TTC549 (cell line): ENCODE measurements around the gene PPP1R14B.

Experiments
- FAIRE-seq: peaks from 2 replicates; lab custom pipeline; 2012; peaks lifted over from hg19 to GRCh38; lab: Jason Lieb, UNC

The PPP1R14B gene

DNA sequence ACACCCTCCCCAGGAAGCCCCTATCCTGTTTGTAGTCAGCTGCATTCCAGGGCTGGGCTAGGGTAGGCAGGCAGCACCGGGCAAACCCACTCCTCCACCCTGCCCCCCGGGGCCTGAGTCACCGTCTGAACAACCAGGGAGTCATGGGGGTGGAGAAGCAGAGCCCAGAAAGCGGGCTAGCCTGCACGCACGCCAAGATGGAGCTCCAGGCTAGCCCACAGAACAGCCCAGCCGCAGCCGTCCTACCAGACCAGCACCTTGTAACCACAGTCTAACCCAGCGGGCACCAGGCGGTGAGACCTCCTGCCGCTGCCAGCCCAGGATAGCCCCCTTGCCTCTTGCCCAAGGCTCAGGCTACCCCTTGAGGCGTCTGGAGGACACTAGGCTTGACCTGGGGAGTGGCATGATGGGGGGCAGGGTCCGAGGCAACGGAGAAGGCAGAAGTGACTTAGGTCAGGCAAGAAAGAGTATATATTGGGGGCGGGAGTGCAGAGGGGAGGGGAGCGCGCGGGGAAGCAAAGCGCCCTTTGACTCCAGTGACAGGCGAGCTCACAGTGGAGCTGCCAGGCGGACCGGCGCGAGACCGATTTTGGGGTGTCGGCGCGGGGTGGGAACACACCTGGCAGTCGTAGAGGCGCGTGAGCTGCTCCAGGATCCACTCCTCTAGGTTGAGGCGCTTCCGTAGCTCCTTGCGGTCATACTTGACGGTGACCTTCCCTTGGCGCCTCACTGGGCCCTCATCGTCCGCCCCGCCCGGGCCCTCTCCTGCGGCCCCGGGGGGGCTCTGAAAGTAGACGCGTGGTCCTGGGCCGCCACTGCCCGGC is 734 bp downstream of the PPP1R14B start:
- FAIRE-seq = no peak

DNA sequence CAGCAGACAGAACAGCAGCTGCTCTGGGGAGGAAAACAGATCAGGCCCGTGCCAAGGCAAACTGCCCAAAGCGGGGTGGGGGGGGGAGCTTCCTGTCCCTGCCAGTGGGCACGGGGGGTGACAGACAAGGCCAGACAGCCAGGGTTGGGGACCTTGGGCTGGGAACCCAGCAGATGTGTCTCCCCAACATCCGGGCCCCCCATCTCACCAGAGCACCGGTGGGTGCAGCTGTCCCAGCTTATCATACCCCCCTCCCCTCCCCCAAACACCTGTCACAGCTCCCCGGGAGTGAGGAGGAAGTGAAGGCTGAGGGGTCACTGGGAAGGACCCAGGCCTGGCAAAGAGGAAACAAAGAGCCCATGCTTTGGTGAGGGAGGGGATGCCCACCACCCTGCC is 1.3 kb downstream of the PPP1R14B start:
- FAIRE-seq = no peak

- FAIRE-seq = no peak
Observed at GRCh38 chr11:64244966-64245365, 1.8 kb downstream of the PPP1R14B start.

DNA sequence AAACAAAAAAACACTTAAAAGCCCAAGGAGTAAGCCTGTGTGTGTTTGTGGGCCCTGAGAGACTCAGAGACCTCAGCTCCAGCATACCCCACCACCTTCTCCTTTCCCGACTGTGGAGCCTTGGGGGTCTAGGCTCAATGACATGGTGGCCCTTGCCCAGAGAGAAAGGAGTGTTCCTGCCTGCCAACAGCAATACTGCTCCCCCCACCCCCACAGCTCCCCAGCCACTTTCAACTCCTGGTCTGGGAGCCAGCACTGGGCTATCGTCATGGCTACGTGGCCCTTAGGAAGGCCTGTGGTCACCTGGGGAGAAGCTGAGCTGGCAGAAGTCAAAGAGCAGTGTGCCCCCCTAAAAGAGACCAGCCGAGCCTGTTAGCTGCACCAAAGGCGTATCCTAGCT is 2.6 kb downstream of the PPP1R14B start:
- no peak for FAIRE-seq

DNA sequence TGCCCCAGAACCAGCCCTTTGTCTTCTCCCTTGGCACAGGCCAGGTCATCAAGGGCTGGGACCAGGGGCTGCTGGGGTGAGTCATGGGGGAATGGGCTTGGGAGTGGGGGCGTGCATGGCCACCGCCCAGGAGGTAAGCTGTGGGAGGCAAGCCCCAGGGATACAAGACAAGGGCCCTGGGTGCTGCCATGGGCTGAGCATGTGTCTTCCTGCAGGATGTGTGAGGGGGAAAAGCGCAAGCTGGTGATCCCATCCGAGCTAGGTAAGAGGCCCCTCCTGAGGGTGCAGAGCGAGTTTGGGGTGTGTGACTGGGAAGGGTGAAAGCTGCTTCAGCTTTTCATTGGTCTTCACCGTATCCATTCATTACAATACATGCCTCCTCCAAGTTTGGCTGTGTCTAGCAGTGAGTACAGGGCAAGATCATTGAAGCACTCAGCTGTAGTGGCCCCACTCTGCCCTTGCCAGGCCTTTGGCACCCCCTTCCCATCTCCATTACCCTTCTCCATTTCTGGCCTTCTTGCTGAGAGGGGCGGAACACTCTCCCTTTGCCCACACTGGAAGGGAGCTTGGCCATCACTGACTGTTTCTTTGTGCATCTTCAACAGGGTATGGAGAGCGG is 3.4 kb downstream of the PPP1R14B start:
- FAIRE-seq = no peak

- no peak for FAIRE-seq
Observed at GRCh38 chr11:64241491-64242374, 5.0 kb downstream of the PPP1R14B start.

DNA sequence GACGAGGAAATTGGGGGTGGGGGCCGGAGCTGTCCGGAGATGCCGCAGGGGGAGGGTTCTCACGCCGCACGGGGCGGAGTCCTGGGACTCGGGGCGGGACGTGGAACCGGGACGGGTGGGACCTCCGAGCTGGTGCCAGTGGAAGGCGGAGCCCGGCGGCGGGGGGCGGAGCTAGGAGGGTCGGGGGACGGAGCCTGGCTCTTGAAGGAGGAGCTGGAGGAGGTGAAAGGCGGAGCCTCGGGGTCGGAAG is 5.6 kb downstream of the PPP1R14B start:
- FAIRE-seq = peak; percentile 75

DNA sequence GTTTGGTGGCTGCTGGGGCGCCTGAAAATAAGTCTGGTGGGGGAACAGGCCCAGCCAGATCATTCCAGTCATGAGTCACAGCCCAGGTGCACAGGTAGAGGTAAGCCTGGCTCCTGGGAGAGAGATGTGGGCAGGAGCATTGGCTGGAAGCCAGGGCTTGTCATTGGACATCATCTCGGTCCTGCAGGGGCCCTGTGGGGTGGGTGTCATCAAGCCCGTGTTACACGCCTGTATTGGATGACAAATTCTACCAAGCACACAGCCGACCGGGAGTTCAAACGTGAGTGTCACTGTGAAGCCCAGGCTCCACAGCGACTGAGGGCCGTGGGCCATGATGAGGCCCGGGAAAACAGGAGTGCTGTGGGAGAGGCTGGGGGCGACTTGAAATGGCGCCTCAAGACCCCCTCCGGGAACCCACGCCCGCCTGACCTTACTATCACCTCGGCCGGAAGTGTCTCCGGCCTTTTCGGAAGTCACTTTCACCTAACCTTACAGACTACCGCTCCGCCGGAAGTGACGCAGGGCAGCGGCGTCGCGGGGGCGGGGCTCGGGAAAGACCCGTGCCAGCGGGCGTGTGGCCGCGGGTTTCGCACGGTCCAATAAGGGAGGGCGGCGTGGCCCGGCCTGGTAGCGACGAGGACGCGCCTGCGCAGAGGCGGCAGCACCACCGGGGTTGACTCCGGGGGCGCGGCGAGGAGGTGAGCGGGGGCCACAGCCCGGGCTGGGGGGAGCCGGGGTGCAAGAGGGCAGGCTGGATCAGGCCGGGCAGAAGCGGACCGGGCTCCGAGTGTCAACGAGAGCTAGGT is 6.1 kb downstream of the PPP1R14B start, which contains the start of gene FKBP2:
Gene FKBP2 (plus strand): TSS at position 661 of the 806 bp plus-strand sequence. CDS start 1,293 bp downstream, outside the sequence.
- FAIRE-seq = no peak

- no peak for FAIRE-seq
Observed at GRCh38 chr11:64239662-64240434, 6.9 kb downstream of the PPP1R14B start.

- no peak for FAIRE-seq
Observed at GRCh38 chr11:64238999-64239398, 7.7 kb downstream of the PPP1R14B start.

DNA sequence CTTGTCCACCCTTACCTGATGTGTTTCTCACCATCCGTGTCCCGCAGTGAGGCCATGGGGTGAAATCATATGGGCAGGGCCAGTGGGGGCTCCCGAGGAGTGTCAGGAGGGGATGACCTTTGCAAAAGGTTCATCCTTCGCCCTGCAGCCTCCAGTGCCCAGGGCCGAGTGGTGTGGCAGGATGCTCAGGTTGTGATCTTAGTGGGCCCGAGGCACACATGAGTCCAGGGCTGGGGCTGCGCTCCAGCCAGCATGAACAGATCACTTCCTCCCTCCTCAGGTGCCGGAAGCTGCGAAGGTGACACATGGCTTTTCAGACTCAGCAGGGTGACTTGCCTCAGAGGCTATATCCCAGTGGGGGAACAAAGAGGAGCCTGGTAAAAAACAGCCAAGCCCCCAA is 8.7 kb downstream of the PPP1R14B start:
- FAIRE-seq = no peak

DNA sequence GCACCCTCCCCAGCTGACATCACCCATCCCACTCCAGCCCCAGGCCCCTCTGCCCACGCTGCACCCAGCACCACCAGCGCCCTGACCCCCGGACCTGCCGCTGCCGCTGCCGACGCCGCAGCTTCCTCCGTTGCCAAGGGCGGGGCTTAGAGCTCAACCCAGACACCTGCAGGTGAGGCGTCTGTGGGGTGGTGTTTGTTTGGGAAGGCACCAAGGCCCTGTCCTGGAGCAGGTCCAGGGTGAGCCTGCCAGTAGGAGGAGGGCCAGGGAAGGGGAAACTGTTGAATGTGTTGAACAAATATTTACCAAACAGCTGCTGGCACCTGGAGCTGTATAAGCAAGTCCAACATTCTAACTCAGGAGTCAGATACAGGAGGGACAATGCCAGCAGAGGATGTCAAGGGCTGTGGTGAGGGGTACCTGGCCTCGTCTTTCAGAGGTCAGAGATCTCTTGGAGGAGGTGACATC is 9.2 kb downstream of the PPP1R14B start:
- FAIRE-seq = no peak

- no peak for FAIRE-seq
Observed at GRCh38 chr11:64235437-64236161, 11.1 kb downstream of the PPP1R14B start.

GRCh38 chr11:64234647-64235379 is 11.9 kb downstream of the PPP1R14B start:
- FAIRE-seq = no peak

GRCh38 chr11:64233913-64234586 is 12.7 kb downstream of the PPP1R14B start, which contains the start of gene VEGFB:
Gene VEGFB, plus strand, starts transcription at chr11:64234584. Its CDS starts 250 bp downstream, at chr11:64234834.
- FAIRE-seq = no peak

- no peak for FAIRE-seq
Observed at GRCh38 chr11:64232967-64233315, 13.8 kb downstream of the PPP1R14B start.

GRCh38 chr11:64232182-64232966 is 14.4 kb downstream of the PPP1R14B start:
- FAIRE-seq = no peak

GRCh38 chr11:64231546-64231945 is 15.2 kb downstream of the PPP1R14B start:
- FAIRE-seq = no peak
